ENCODE data around the gene DVL3.

The DVL3 gene

DNA sequence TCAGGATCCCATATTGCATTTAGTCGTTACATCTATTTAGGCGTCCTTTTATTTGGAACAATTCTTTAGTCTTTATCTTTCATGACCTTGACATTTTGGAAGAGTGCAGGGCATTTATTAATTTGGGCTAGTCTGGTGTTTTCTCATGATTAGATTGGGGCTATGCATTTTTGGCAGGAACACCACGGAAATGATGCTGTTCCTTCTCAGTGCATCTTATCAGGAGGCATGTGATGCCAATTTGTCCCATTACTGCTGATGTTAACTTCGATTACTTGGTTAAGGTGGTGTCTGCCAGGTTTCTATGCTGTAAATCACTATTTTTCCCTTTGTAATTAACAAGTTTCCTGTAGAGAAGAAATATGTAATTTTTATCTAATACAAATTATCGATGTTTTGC lies 56.1 kb downstream of the DVL3 start:
- no peak for DNase-seq (ENCODE audit: low read depth in 2 of 2)

DNA sequence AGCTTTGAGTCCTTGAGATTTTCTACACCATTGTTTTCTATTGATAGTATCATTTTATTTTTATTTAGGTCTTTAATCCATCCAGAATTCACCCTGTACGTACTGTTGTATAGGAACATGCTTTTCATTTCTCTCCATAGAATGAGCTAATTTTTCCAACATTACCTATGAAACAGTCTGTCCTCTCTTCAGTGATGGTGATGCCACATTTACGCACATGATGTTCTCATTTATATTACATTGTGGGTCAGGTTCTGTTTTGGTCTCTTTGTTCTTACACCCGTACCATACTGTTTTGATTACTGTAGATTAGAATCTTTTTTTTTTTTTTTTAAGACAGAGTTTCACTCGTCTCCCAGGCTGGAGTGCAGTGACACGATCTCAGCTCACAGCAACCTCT lies 56.5 kb downstream of the DVL3 start:
- DNase-seq (ENCODE audit: low read depth in 2 of 2): no peak

- DNase-seq (ENCODE audit: low read depth in 2 of 2): no peak
These were observed 63.6 kb downstream of the DVL3 start for GRCh38 chr3:184218814-184219213.

DNA sequence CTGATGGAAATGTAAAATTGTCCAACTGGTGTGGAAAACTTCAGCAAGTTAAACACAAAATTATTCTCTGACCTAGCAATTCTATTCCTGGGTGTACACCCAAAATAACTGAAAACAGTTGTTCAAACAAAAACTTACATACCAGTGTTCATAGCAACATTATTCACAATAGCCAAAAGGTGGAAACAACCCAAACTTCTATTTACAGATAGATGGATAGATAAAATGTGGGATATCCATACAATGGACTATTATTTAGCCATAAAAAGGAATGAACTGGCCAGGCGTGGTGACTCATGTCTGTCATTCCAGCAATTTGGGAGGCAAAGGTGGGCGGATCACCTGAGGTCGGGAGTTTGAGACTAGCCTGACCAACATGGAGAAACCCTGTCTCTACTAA lies 67.3 kb downstream of the DVL3 start:
- no peak for DNase-seq (ENCODE audit: low read depth in 2 of 2)
